ENCODE results near the gene AP2A1. TPM values are rescaled to one million over a fixed set of nuclear protein-coding genes. Genes with fewer than 3 reads are reported as not detected.
A peak's percentile ranks its signal among the peaks of the same experiment; 100 is the strongest.

Gene AP2A1
- total RNA-seq, 1 experiment from 2014 or later, result 55.5 TPM

- no peak for DNase-seq (ENCODE audit: low spot score)
Observed at GRCh38 chr19:49792829-49793560, 26.2 kb downstream of the AP2A1 start.

GRCh38 chr19:49793561-49793840 is 26.7 kb downstream of the AP2A1 start:
- peak; percentile 42 for DNase-seq (ENCODE audit: low spot score)

- no peak for DNase-seq (ENCODE audit: low spot score)
Observed at GRCh38 chr19:49795615-49796014, 28.8 kb downstream of the AP2A1 start.

- DNase-seq (ENCODE audit: low spot score), result no peak
Observed at GRCh38 chr19:49798574-49798973, 31.8 kb downstream of the AP2A1 start.

DNA sequence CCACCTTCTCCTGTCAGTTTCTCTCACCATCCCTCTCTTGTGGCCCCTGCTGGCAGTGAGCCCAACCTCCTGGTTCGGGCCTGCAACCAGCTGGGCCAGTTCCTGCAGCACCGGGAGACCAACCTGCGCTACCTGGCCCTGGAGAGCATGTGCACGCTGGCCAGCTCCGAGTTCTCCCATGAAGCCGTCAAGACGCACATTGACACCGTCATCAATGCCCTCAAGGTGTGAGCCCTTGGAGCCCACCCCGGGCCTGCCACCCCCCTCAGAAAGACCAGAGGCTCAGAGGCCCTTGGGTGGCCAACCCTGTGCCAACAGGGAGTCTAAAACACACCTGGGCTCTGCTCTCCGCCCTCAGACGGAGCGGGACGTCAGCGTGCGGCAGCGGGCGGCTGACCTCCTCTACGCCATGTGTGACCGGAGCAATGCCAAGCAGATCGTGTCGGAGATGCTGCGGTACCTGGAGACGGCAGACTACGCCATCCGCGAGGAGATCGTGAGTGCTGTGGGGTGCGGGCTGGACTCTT is 32.5 kb downstream of the AP2A1 start:
- DNase-seq (ENCODE audit: low spot score), result no peak

- DNase-seq (ENCODE audit: low spot score), result no peak
Observed at GRCh38 chr19:49799798-49800376, 33.1 kb downstream of the AP2A1 start.

DNA sequence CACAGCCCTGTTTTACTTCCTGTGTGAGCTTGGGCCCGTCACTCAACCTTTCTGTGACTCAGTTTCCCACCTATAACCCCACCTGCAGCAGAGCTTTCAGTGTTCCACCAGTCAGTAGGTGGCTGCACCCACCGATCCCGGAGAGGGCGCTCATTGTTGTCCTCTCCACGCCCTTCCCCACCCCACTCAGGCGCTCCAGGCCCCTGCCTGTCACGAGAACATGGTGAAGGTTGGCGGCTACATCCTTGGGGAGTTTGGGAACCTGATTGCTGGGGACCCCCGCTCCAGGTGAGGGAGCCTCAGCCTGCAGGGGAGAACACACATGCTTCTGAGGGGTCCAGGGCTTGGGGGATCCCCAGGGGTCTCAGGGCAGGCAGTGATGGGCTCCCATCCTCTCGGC is 34.0 kb downstream of the AP2A1 start:
- no peak for DNase-seq (ENCODE audit: low spot score)

- DNase-seq (ENCODE audit: low spot score), result no peak
Observed at GRCh38 chr19:49801401-49801888, 34.6 kb downstream of the AP2A1 start.

- DNase-seq (ENCODE audit: low spot score), result peak; percentile 35
Observed at GRCh38 chr19:49801966-49802661, 35.3 kb downstream of the AP2A1 start.

DNA sequence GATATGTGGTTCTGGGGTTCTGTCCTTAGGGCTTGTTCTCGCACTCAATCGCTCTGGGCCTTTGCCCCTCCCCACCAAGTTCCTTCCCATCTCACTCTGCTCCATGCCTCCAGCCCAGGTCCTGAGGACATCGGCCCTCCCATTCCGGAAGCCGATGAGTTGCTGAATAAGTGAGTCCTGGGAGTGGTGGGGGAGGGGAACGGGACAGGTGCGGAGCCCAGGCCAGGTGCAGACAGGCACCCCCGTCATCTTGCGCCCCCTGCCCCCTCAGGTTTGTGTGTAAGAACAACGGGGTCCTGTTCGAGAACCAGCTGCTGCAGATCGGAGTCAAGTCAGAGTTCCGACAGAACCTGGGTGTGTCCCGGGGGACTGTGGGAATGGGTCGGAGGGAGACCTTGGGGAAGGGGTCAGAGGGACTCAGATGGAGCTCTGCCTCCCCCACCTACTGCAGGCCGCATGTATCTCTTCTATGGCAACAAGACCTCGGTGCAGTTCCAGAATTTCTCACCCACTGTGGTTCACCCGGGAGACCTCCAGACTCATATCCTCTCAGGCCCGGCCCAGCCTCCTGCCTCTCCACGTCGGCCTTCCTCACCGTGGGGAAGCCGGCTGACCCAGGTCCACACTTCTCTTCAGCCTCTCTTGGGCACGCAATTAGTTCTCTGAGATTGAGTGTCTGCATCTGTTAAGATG is 36.2 kb downstream of the AP2A1 start:
- DNase-seq (ENCODE audit: low spot score), result no peak

GRCh38 chr19:49803529-49803856 is 36.7 kb downstream of the AP2A1 start:
- DNase-seq (ENCODE audit: low spot score), result no peak

DNA sequence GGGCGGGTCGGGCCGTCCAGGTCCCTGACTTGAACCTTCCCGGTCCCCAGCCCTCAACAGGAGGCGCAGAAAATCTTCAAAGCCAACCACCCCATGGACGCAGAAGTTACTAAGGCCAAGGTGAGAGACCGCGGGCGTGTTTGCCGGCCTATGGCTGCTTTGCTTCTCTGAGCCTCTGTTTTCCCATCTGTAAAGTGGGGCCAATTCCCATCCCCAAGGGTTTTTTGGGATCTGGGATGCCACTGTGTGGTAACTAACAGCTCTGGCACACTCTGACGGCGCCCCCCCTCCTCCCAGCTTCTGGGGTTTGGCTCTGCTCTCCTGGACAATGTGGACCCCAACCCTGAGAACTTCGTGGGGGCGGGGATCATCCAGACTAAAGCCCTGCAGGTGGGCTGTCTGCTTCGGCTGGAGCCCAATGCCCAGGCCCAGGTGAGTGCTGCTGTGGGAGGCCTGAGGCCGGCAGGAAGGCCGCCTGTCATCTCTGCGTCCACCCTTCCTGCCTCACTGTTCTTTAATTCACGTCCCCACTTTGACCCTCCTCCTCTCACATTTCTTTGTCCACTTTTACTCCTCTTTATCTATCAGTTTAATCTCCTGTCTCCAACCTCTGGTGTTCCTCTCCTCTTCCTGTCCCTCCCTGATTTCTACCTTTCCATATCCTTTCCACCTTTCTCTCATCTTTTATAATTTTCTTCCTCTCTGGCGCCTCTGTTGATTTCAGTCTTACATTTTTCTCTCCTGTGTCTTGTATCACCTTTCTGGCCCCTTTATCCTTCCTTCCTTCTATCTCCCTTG is 39.2 kb downstream of the AP2A1 start:
- no peak for DNase-seq (ENCODE audit: low spot score)

- no peak for DNase-seq (ENCODE audit: low spot score)
Observed at GRCh38 chr19:49806620-49806959, 39.8 kb downstream of the AP2A1 start.

GRCh38 chr19:49807058-49807903 is 40.5 kb downstream of the AP2A1 start:
- DNase-seq (ENCODE audit: low spot score), result no peak

- DNase-seq (ENCODE audit: low spot score), result no peak
Observed at GRCh38 chr19:49807904-49808675, 41.3 kb downstream of the AP2A1 start.

- DNase-seq (ENCODE audit: low spot score), result no peak
Observed at GRCh38 chr19:49808711-49809159, 41.9 kb downstream of the AP2A1 start.

- DNase-seq (ENCODE audit: low spot score), result no peak
Observed at GRCh38 chr19:49809160-49809940, 42.5 kb downstream of the AP2A1 start.

DNA sequence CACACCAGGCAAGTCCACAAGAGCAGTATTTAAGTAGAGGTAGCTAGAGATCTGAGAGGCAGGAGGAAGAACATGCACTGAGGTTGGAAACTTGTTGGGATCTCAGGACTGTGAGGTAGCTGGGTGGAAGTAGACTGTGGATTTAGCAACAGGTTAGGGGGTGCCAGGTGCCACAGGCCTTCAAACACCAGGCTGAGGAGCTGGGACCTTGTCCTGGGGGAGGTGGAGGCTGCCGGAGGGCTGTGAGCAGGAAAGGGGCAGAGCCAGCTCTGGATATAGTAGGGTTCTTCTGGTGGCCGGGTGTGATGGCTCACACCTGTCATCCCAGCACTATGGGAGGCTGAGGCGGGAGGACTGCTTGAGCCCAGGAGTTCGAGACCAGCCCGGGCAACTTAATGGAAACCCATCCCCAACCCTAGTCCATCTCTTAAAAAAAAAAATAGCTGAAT is 43.2 kb downstream of the AP2A1 start:
- no peak for DNase-seq (ENCODE audit: low spot score)

GRCh38 chr19:49811328-49811727 is 44.5 kb downstream of the AP2A1 start:
- no peak for DNase-seq (ENCODE audit: low spot score)
